HCT116 (cell line): ENCODE results near the gene SPTB. TPM values are rescaled to one million over a fixed set of nuclear protein-coding genes. Genes with fewer than 3 reads are reported as not detected.

ENCODE experiments used
- ATAC-seq: fragments of 200-7000 bp; cut with Tn5 transposase; 2 replicates; pipeline ENCODE4 v1.9.1; 2020; ENCODE audit warnings: mild to moderate bottlenecking, moderate library complexity
- BruUV-seq: library from RNA; stranded (reverse); fragments of 400-500 nt; replicated peaks from 2 replicates; lab custom pipeline; 2021; lab: Mats Ljungman, UMichigan
- CTCF ChIA-PET: fragments of 300-600 bp; sonication (Branson Sonifier 250); formaldehyde crosslinking; loops from one replicate; lab custom pipeline; 2021; ENCODE audit warnings: antibody characterized with exemption; lab: Charles Lee
- POLR2A ChIA-PET: fragments of 300-600, 350-600 bp; sonication (Branson Sonifier 250); formaldehyde crosslinking; loops from one replicate; lab custom pipeline; 2021; ENCODE audit warnings: antibody characterized with exemption; lab: Charles Lee
- RAD21 ChIA-PET, 2 experiments: fragments of 300-600 bp; sonication (Branson Sonifier 250); formaldehyde crosslinking; loops; one replicate each; lab custom pipeline; 2023; ENCODE audit warnings: low total read pairs in 2 of 2; ENCODE audit not compliant: uncharacterized antibody in 2 of 2, unreplicated experiment in 2 of 2, low non-redundant PET in 1 of 2; lab: Charles Lee
- DNase-seq: peaks from one replicate; pipeline ENCODE4 v3.0.0-alpha.2; 2010; ENCODE audit warnings: low read depth, low spot score
- H2AFZ ChIP-seq: fragments of 200-600 bp; shearing (Covaris generic), sonication (generic); 2 replicates; pipeline ENCODE4 v1.6.1; 2017; ENCODE audit warnings: low read depth, mixed run types, mixed read lengths, antibody characterized with exemption, low read length; ENCODE audit not compliant: poor library complexity, severe bottlenecking
- H3K27ac ChIP-seq: 2 replicates; pipeline ENCODE4 v1.5.1; 2012; ENCODE audit warnings: low read depth, low read length
- H3K27me3 ChIP-seq: fragments of 200-600 bp; sonication (generic); 2 replicates; pipeline ENCODE4 v1.6.1; 2016; ENCODE audit warnings: mixed run types, low read length, mixed read lengths; ENCODE audit not compliant: insufficient read depth
- H3K36me3 ChIP-seq, 2 experiments: fragments of 200-500 bp in 1 of 2; fragments of 200-600 bp in 1 of 2; sonication (Bioruptor generic) in 1 of 2; sonication (generic) in 1 of 2; 2 replicates each; pipeline versions ENCODE4 v1.5.1 to v1.6.1; 2014 to 2016; ENCODE audit warnings: low read length in 2 of 2, inconsistent platforms in 1 of 2, mixed read lengths in 1 of 2, mixed run types in 1 of 2; ENCODE audit not compliant: insufficient read depth in 2 of 2, control insufficient read depth in 1 of 2
- H3K4me1 ChIP-seq, 2 experiments: fragments of 200-600 bp in 1 of 2; sonication (generic) in 1 of 2; 2 replicates each; pipeline versions ENCODE4 v1.5.1 to v1.6.1; 2012 to 2017; ENCODE audit warnings: low read length in 2 of 2, inconsistent platforms in 1 of 2, mild to moderate bottlenecking in 1 of 2, mixed read lengths in 1 of 2, mixed run types in 1 of 2, moderate library complexity in 1 of 2; ENCODE audit not compliant: insufficient read depth in 2 of 2, control insufficient read depth in 1 of 2
- H3K4me2 ChIP-seq: fragments of 200-600 bp; sonication (generic); 2 replicates; pipeline ENCODE4 v1.6.1; 2017; ENCODE audit warnings: mixed run types, low read length, mixed read lengths
- H3K4me3 ChIP-seq, 2 experiments: fragments of 200-600 bp in 1 of 2; sonication (generic) in 1 of 2; replicated peaks in 1 of 2; 2 replicates each; pipeline ENCODE4 v1.5.1; 2011 to 2016; ENCODE audit warnings: low read length in 2 of 2, control low read depth in 1 of 2, low read depth in 1 of 2, mild to moderate bottlenecking in 1 of 2, mixed read lengths in 1 of 2, mixed run types in 1 of 2
- H3K79me2 ChIP-seq: fragments of 200-600 bp; sonication (generic); 2 replicates; pipeline ENCODE4 v1.6.1; 2017; ENCODE audit warnings: mild to moderate bottlenecking, mixed run types, low read length, moderate library complexity, mixed read lengths; ENCODE audit not compliant: insufficient read depth
- H3K9ac ChIP-seq: fragments of 200-600 bp; sonication (generic); 2 replicates; pipeline ENCODE4 v1.6.1; 2016; ENCODE audit warnings: low read length, mixed read lengths
- H3K9me2 ChIP-seq: fragments of 200-600 bp; sonication (generic), shearing (Covaris generic); 2 replicates; pipeline ENCODE4 v1.6.1; 2017; ENCODE audit warnings: mixed run types, mild to moderate bottlenecking, moderate library complexity; ENCODE audit not compliant: insufficient read depth
- H3K9me3 ChIP-seq, 2 experiments: fragments of 200-500 bp in 1 of 2; fragments of 200-600 bp in 1 of 2; sonication (Bioruptor generic) in 1 of 2; sonication (generic) in 1 of 2; 2 replicates each; pipeline ENCODE4 v1.6.1; 2014 to 2017; ENCODE audit warnings: low read length in 2 of 2, mixed read lengths in 2 of 2, inconsistent platforms in 1 of 2, low read depth in 1 of 2, mild to moderate bottlenecking in 1 of 2, mixed run types in 1 of 2, moderate library complexity in 1 of 2; ENCODE audit not compliant: control insufficient read depth in 1 of 2, insufficient read depth in 1 of 2
- H4K20me1 ChIP-seq: fragments of 200-600 bp; sonication (generic), shearing (Covaris generic); 2 replicates; pipeline ENCODE4 v1.6.1; 2017; ENCODE audit warnings: mixed run types, mild to moderate bottlenecking, moderate library complexity; ENCODE audit not compliant: insufficient read depth
- CEBPB ChIP-seq: IDR thresholded peaks from 2 replicates; pipeline ENCODE4 v1.6.1; 2012; ENCODE audit warnings: low read depth
- CTCF ChIP-seq, 3 experiments: fragments of 200-600 bp in 1 of 3; sonication (generic) in 1 of 3; IDR thresholded peaks in 2 of 3; conservative IDR thresholded peaks in 1 of 3; 2 replicates each; pipeline ENCODE4 v1.5.1; 2012 to 2017; ENCODE audit warnings: low read depth in 2 of 3, low read length in 2 of 3, antibody characterized with exemption in 1 of 3, borderline replicate concordance in 1 of 3, control low read depth in 1 of 3, mild to moderate bottlenecking in 1 of 3, mixed read lengths in 1 of 3, mixed run types in 1 of 3, moderate library complexity in 1 of 3; ENCODE audit not compliant: insufficient read depth in 1 of 3
- ELF1 ChIP-seq: IDR thresholded peaks from 2 replicates; pipeline ENCODE4 v1.6.1; 2012; ENCODE audit warnings: low read depth, borderline replicate concordance
- EZH2 ChIP-seq: fragments of 200-600 bp; sonication (generic); IDR thresholded peaks from 2 replicates; pipeline ENCODE4 v1.6.1; 2017; ENCODE audit warnings: antibody characterized with exemption, mixed run types
- EZH2phosphoT487 ChIP-seq: fragments of 200-600 bp; IDR thresholded peaks from 2 replicates; pipeline ENCODE4 v1.6.1; 2018; ENCODE audit warnings: antibody characterized with exemption, borderline replicate concordance
- MAX ChIP-seq: IDR thresholded peaks from 2 replicates; pipeline ENCODE4 v1.6.1; 2012
- REST ChIP-seq: IDR thresholded peaks from 2 replicates; pipeline ENCODE4 v1.6.1; 2012; ENCODE audit warnings: low read depth
- intact Hi-C: fragments of 100-400 bp; cut with micrococcal nuclease; formaldehyde crosslinking; loops from 2 replicates; pipeline ENCODE4 v1.10.0; 2022
- total RNA-seq: library from RNA; stranded (reverse); gene quantifications from one replicate; pipeline ENCODE4 v1.2.1, GENCODE V29; 2021; ENCODE audit not compliant: unreplicated experiment
- TF ChIP-seq, protein P1 (sequence below): IDR thresholded peaks from 2 replicates; pipeline ENCODE4 v1.6.1; 2011; ENCODE audit warnings: mild to moderate bottlenecking, low read length, moderate library complexity; ENCODE audit not compliant: insufficient replicate concordance; ENCODE audit errors: extremely low read depth
- TF ChIP-seq, protein P2 (sequence below): IDR thresholded peaks from 2 replicates; pipeline ENCODE4 v1.6.1; 2012

The SPTB gene
- total RNA-seq, 1 experiment from 2014 or later: 4.2 TPM

DNA sequence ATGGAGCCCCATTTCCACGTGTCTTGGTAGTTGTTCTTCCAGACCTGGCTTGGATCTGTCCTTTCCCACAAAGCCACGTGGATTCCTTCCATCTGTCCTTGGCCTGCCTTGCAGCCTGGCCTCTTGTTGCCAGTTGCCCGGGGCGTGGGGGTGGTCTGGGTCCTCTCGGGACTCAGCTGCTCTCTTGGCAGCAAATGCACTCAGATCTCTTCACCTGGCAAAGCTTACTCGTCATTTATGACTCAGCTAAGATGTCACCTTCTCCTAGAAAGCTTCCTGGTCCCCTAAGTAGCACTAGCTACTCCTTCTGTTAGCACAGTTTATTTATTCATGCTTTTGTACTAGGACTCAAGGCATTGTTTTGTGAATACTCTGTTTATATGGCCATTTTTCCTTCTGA, 161.8 kb downstream of the SPTB start (continued):
- TF ChIP-seq CTCF (IDR thresholded peaks at IDR 0.05 in 2 of 3, conservative IDR thresholded peaks at IDR 0.05 in 1 of 3; ENCODE audit: borderline replicate concordance in 1 of 3, insufficient read depth in 1 of 3, low read depth in 2 of 3, low read length in 2 of 3): no peak

- ATAC-seq (no peak), DNase-seq (no peak)
- Histone ChIP-seq H3K4me3 (no peak overlapping the region), H2AFZ (no peak overlapping the region), H3K36me3 (peaks cover 0 to 3% of the 10 kb centered on the region in 2 experiments; a peak in 1 of 4 replicates), H3K4me2 (peak overlapping the region; percentile 74), H3K27ac (peak overlapping the region; percentile 43; the same call in 1 of the 2 replicates), H3K4me1 (peaks cover 60 to 69% of the 10 kb centered on the region in 2 experiments), H3K9me3 (no peaks in the 10 kb centered on the region), H3K9ac (0 out of 2 replicates have a peak overlapping the region, but pooled peaks have one; percentile 3), H4K20me1 (no peaks in the 10 kb centered on the region), H3K27me3 (no peaks in the 10 kb centered on the region), H3K79me2 (peaks cover 96% of the 10 kb centered on the region), H3K9me2 (no peaks in the 10 kb centered on the region)
- TF ChIP-seq, protein P1, sequence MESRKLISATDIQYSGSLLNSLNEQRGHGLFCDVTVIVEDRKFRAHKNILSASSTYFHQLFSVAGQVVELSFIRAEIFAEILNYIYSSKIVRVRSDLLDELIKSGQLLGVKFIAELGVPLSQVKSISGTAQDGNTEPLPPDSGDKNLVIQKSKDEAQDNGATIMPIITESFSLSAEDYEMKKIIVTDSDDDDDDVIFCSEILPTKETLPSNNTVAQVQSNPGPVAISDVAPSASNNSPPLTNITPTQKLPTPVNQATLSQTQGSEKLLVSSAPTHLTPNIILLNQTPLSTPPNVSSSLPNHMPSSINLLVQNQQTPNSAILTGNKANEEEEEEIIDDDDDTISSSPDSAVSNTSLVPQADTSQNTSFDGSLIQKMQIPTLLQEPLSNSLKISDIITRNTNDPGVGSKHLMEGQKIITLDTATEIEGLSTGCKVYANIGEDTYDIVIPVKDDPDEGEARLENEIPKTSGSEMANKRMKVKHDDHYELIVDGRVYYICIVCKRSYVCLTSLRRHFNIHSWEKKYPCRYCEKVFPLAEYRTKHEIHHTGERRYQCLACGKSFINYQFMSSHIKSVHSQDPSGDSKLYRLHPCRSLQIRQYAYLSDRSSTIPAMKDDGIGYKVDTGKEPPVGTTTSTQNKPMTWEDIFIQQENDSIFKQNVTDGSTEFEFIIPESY: no peak
- TF ChIP-seq EZH2: no peak
- TF ChIP-seq CEBPB: no peak
- TF ChIP-seq, protein P2, sequence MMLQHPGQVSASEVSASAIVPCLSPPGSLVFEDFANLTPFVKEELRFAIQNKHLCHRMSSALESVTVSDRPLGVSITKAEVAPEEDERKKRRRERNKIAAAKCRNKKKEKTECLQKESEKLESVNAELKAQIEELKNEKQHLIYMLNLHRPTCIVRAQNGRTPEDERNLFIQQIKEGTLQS: no peak
- TF ChIP-seq ELF1: no peak
- TF ChIP-seq EZH2phosphoT487: no peak
- no peak for TF ChIP-seq REST
- no peak for TF ChIP-seq MAX
- no peak for TF ChIP-seq CTCF (IDR thresholded peaks at IDR 0.05 in 2 of 3, conservative IDR thresholded peaks at IDR 0.05 in 1 of 3; ENCODE audit: borderline replicate concordance in 1 of 3, insufficient read depth in 1 of 3, low read depth in 2 of 3, low read length in 2 of 3)
- BruUV-seq: no TSS peak
- ChIA-PET POLR2A (no interaction called here), RAD21 (no interaction called here), CTCF (interaction anchor here (0.7 kb wide), 1 partner anchor 406 kb away, joined by 3 read pairs; no protein-coding TSS in a partner anchor)
- intact Hi-C loops: no loop called here
Observed at GRCh38 chr14:64715628-64716412, 163.9 kb downstream of the SPTB start.
